ENCODE results near the gene MSRB3. TPM values are rescaled to one million over a fixed set of nuclear protein-coding genes. Genes with fewer than 3 reads are reported as not detected.

Gene MSRB3
- total RNA-seq, 1 experiment from 2014 or later: 1.1 TPM

GRCh38 chr12:65327207-65328076 is 49.0 kb downstream of the MSRB3 start:
- Histone ChIP-seq H3T11ph (ENCODE audit: low read length) (no peak overlapping the region), H3K23me2 (ENCODE audit: insufficient read length, low read depth, low read length, poor library complexity, severe bottlenecking) (no peaks in the 10 kb centered on the region), H2AFZ (ENCODE audit: low read length) (no peak overlapping the region), H3K9ac (ENCODE audit: extremely low read depth, insufficient read length, low read length) (no peak overlapping the region), H2BK15ac (ENCODE audit: low read depth, low read length) (no peak overlapping the region), H3K23ac (ENCODE audit: insufficient read length, low read depth, low read length) (no peak overlapping the region), H4K5ac (ENCODE audit: insufficient read length, low read depth, low read length) (no peak overlapping the region), H4K20me1 (ENCODE audit: control insufficient read depth, insufficient read depth, insufficient read length) (no peaks in the 10 kb centered on the region), H3K4ac (ENCODE audit: low read depth, low read length) (no peak overlapping the region), H2BK20ac (ENCODE audit: low read depth, low read length, poor library complexity, severe bottlenecking) (no peak overlapping the region), H4K91ac (ENCODE audit: insufficient read length, low read depth, low read length) (no peak overlapping the region), H4K8ac (replicated peaks; ENCODE audit: insufficient read length, low read depth, low read length) (no peak overlapping the region), H2BK5ac (ENCODE audit: insufficient read length, low read length) (no peak overlapping the region), H3K56ac (ENCODE audit: insufficient read length, low read depth, low read length) (no peak overlapping the region), H3K27ac (ENCODE audit: insufficient read length, low read depth, low read length) (no peak overlapping the region), H2BK12ac (ENCODE audit: insufficient read length, low read depth, low read length) (no peak overlapping the region), H3K18ac (ENCODE audit: insufficient read length, low read depth, low read length) (no peak overlapping the region), H3K14ac (ENCODE audit: insufficient read depth, low read length) (no peak overlapping the region), H3K79me2 (ENCODE audit: insufficient read depth, low read length) (no peaks in the 10 kb centered on the region), H3K4me2 (ENCODE audit: insufficient read depth, insufficient read length, low read length) (no peak overlapping the region), H2BK120ac (ENCODE audit: low read depth, low read length, poor library complexity, severe bottlenecking) (no peak overlapping the region), H3K9me3 (ENCODE audit: control insufficient read depth, low read depth, low read length) (no peaks in the 10 kb centered on the region), H3K79me1 (ENCODE audit: insufficient read depth, low read depth, low read length, poor library complexity, severe bottlenecking) (no peaks in the 10 kb centered on the region), H3K27me3 (ENCODE audit: insufficient read depth, low read length) (no peaks in the 10 kb centered on the region), H2AK5ac (ENCODE audit: insufficient read length, low read length) (no peak overlapping the region), H3K4me1 (ENCODE audit: insufficient read depth, low read length) (no peaks in the 10 kb centered on the region)
- H3K4me3 Mint-ChIP-seq: no peak overlapping the region
- no peak for TF ChIP-seq CTCF (conservative IDR thresholded peaks at IDR 0.05)
- no CpG with 5 or more reads among the region's 10 CpGs for WGBS (ENCODE audit: extremely low coverage, insufficient read length, low lambda C conversion rate)
- H3K36me3 Mint-ChIP-seq (ENCODE audit: insufficient read depth in 1 of 3, low read depth in 3 of 3): no peaks in the 10 kb centered on the region
- DNase-seq: no peak
- no peak overlapping the region; a peak in 1 of 7 replicates for H3K27ac Mint-ChIP-seq
- no peaks in the 10 kb centered on the region for H3K4me1 Mint-ChIP-seq
- peaks cover 0 to 3% of the 10 kb centered on the region in 2 experiments; a peak in 1 of 5 replicates for H3K9me3 Mint-ChIP-seq
- H3K27me3 Mint-ChIP-seq (ENCODE audit: low read depth): no peaks in the 10 kb centered on the region
